GM18868 (cell line): ENCODE results near the gene ANO2.

Experiments
- ATAC-seq: cut with Tn5 transposase; IDR thresholded peaks from one replicate; pipeline ENCODE4 v1.9.1; 2021; ENCODE audit warnings: mild to moderate bottlenecking, moderate library complexity; ENCODE audit not compliant: unreplicated experiment

The ANO2 gene

DNA sequence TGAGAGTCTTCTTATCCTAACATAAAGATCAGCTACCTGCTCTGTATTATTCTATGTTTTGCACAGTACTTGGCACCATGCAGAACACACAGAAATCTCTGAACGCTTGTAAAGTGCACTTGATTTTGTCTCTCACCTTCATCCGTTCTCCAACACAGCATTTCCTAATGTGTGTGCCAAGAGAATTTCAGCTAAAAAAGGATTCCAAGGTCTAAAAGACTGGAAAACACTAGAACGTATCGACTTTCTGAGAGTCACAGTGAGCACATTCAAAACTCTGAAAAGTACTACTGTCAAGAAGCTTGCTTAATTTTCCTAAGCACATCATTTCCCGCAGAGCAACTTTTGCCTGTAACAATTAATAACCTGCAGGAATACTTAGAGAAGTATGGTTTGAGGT, 211.1 kb downstream of the ANO2 start:
- ATAC-seq = no peak

DNA sequence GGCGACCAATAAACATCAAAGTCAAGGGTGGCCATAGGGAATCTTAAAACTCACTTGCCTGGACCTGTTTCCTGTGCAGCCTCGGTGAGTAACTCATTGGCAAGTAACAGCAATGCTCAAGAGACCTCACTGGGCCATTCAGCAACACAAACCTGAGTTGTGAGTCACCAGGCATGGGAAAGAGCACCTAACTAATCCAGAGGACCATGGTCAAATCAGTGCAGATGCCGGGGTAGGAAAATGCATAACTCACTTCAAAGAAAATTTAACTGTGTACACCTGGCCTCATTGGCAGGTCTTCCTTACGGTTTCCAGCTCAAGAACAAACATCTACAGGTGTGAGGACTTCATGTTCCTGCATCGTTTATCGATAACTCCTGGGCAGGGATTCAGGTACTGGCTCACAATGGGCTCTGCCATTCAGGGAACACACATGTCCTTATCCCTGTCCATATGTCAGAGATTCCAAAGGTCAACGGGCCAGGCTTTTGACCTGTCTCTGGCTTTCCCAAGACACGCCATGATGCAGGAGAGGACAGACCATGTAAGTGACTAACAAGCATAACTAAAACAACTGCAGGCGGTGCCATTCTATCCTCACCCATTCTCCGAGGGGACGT, 211.8 kb downstream of the ANO2 start:
- no peak for ATAC-seq

DNA sequence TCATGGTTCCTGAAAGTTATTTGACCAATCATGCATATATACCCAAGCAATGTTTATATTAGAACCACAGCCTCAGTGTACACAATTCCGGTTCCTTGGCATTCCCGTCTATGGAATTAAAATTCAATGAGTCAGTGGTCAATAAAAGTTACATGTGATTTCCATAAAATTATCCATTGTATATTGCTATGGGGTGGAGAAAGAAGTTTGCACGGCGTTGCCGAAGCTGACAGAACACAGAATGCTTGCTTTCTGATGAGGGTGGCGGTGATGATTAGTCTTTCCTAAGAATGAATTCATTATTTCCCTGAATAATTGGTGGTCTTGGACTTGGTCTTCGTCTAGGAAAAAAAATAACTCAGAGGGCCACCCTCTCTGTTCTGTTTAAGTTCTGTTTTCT, 214.1 kb downstream of the ANO2 start:
- no peak for ATAC-seq

GRCh38 chr12:5723711-5724252, 221.3 kb downstream of the ANO2 start:
- no peak for ATAC-seq

DNA sequence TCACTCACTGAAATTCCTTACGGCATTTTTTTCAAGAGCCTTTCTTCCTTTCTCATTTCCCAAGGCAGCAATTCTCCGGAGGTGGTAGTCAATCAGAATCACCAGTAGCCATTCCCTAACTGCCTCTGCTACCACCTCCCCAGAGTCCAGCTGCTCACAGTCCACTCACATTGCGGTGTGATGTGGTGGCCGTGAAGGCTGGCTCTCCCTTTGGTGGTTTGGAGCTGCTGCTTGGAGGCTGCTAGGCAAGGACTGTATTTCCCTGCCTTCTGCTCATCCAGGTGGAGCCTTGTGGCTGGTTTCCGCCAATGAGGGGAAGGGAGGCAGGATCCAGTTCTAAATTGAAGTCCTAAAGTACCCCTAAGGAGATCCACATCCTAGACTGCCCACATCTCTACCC, 222.0 kb downstream of the ANO2 start:
- ATAC-seq = no peak

GRCh38 chr12:5720381-5721005, 224.6 kb downstream of the ANO2 start:
- ATAC-seq = no peak

DNA sequence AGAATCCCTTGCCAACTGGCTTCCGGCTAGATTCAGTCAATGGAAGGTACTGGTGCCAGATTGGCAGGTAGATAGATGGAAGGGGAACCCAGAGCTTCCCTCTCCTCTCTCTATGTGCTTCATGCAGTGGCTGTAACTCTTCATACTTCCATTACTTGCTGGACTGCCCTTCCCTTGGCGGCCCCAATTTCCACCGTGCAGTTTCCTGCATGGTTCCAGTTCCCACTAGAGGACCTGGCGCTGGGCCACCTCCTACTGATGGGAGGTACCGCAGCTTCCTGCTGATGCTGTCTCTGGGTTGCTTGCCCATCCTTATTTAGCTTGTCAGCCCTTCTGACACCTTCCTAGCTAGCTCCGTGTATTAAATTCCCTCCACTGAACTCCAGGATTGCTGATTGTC, 226.4 kb downstream of the ANO2 start:
- ATAC-seq = no peak

DNA sequence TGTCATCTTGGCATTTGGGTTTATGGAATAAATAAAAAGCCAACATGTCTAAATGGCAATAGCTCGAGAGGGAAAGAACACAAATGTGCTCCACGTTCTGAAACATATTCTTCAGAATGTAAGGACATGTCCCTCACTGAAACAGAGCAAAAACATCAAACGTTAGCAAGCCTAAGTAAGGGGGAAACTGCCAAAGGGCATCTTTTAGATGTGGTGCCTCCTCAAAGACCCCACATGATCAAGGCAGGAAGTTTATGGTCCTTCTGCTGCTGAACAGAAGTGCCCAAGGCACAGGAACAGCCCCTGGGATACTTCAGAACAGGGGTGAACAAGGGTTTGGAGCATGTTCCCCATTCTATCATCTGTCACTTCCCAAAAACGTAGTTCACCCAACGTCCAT, 227.0 kb downstream of the ANO2 start:
- ATAC-seq = no peak

DNA sequence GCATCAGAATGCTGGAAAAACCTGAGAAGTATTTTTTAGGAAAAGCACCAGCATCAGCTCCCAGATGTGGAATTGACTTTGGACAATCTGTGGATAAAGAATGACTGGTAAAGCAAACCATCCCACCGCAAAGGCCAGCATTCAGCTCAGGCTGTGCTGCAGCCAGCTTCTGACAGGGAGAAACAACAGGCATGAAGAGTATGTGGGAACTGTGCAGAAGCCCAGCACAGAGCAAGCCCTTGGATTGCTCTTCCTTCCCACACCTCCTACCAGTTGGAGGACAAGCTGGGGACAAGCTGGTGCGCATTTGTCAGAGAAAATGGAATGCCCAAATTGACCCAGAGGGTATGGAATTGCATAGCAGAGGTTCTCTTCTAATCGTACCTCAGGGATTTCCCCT, 228.1 kb downstream of the ANO2 start:
- ATAC-seq = no peak

- ATAC-seq = no peak
Observed at GRCh38 chr12:5716201-5716600, 228.9 kb downstream of the ANO2 start.

- ATAC-seq = no peak
Observed at GRCh38 chr12:5715021-5715420, 230.0 kb downstream of the ANO2 start.

DNA sequence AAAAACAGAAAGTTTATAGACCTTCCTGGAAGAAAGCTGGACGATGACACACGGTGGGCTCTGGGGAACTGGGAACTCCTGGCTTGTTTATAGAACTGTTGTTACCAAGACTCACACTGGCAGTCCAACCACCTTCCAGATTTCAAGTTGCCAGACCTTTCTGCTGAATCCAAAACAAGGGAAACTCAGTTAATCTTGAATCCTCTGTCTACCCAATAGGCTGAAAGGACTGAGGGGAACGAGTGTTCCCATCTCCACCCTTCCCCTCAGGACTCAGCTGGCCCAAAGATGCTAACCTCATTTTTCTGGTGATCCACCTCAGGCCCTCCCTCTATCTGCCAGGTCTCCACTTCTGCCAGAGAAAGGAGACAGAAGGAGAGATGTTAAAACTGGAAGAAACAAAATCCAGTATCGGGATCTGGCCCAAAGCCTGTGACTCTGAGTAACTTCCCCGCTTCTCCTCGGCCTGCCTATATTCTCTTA, 231.4 kb downstream of the ANO2 start:
- no peak for ATAC-seq

GRCh38 chr12:5710260-5710878, 234.7 kb downstream of the ANO2 start:
- ATAC-seq = no peak

GRCh38 chr12:5708371-5708770, 236.7 kb downstream of the ANO2 start:
- ATAC-seq = no peak

GRCh38 chr12:5706247-5706646, 238.8 kb downstream of the ANO2 start:
- ATAC-seq = no peak

- no peak for ATAC-seq
Observed at GRCh38 chr12:5705791-5706190, 239.3 kb downstream of the ANO2 start.

- no peak for ATAC-seq
Observed at GRCh38 chr12:5694759-5695409, 250.2 kb downstream of the ANO2 start.

GRCh38 chr12:5692850-5693249, 252.2 kb downstream of the ANO2 start:
- ATAC-seq = no peak

DNA sequence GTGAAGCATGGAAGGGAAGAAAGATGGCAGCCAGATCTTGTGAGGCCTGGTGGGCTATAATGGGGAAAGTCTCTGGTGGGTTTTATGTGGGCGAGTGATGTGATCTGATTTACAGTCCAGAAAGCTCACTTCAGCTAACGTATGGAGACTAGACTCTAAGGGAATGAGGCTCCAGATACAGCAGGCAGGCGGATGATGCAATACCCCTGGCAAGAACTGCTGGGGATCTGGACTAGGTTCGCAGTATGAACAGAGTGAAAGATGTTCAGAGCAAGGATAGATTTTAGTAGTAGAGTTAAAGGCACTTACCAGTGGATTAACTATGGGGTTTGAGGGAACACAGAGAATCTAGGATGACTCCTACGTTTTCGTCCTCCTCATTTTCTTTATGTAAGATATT, 253.1 kb downstream of the ANO2 start:
- no peak for ATAC-seq

GRCh38 chr12:5690240-5690639, 254.8 kb downstream of the ANO2 start:
- no peak for ATAC-seq

DNA sequence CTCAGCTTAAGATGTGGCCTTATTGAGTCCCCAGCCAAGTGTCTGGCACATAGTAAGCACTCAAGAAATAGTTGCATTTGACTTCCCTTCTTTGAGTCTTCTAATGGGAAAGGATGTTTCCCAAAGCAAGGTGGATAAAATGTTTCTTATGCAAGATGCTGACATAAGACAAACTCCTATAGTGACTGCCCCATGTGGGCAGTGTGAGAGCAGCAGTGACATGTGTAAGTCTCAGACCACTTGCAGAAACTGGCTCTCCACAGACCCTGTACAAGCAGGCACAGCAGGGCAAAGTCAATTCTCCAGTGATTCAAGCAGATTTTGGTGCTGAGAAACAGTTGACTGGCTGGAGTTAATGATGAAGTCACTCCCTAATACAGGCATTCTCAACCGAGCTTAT, 255.3 kb downstream of the ANO2 start:
- no peak for ATAC-seq

DNA sequence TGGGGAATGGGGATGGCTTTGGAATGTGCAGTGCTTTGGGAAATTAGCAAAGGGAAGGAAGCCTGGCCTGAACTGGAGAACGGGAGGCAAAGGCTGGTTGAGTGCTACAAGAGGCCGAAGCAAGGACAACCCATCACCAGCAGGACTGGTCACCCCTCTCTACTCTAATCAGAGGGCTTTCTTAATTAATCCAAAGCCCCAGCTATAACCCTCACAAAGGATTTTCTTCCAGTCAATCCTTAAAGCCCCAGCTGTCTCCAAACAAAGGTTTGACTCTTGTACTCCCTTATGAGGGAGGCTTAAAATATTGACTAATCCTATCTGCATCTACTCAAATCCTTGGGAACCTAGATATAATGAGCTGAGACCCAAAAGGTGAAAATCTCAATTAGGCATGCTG, 256.8 kb downstream of the ANO2 start:
- ATAC-seq = no peak
